Mesenchymal stem cell (in vitro differentiated cells and primary cell): ENCODE measurements around the gene MYH9.
A peak's percentile ranks its signal among the peaks of the same experiment; 100 is the strongest.

Source experiments
- DNase-seq: peaks from one replicate; pipeline ENCODE4 v3.0.0-alpha.2; 2013
- H2AFZ ChIP-seq: one replicate; pipeline ENCODE4 v1.6.1; 2013; ENCODE audit warnings: low read depth, mild to moderate bottlenecking, control low read depth, inconsistent platforms, low read length, moderate library complexity
- H2AK5ac ChIP-seq: 2 replicates; pipeline ENCODE4 v1.6.1; 2013; ENCODE audit warnings: low read length, moderate library complexity, mild to moderate bottlenecking, inconsistent platforms; ENCODE audit not compliant: severe bottlenecking
- H2BK120ac ChIP-seq: one replicate; pipeline ENCODE4 v1.6.1; 2013; ENCODE audit warnings: low read depth, mild to moderate bottlenecking, inconsistent platforms, low read length, moderate library complexity
- H2BK12ac ChIP-seq, 2 experiments: one replicate each; pipeline ENCODE4 v1.6.1; 2013; ENCODE audit warnings: inconsistent platforms in 2 of 2, low read length in 2 of 2, mild to moderate bottlenecking in 2 of 2, moderate library complexity in 2 of 2, control low read depth in 1 of 2
- H2BK15ac ChIP-seq: one replicate; pipeline ENCODE4 v1.6.1; 2013; ENCODE audit warnings: mild to moderate bottlenecking, low read depth, inconsistent platforms; ENCODE audit not compliant: poor library complexity, severe bottlenecking
- H2BK5ac ChIP-seq: 2 replicates; pipeline ENCODE4 v1.6.1; 2013; ENCODE audit warnings: low read depth, mild to moderate bottlenecking, low read length, control low read depth, inconsistent platforms; ENCODE audit not compliant: poor library complexity, severe bottlenecking
- H3K14ac ChIP-seq, 2 experiments: one replicate each; pipeline ENCODE4 v1.6.1; 2013; ENCODE audit warnings: inconsistent platforms in 2 of 2, low read length in 2 of 2, control low read depth in 1 of 2, mild to moderate bottlenecking in 1 of 2, moderate library complexity in 1 of 2
- H3K18ac ChIP-seq, 2 experiments: one replicate each; pipeline ENCODE4 v1.6.1; 2013; ENCODE audit warnings: inconsistent platforms in 2 of 2, low read length in 2 of 2, control low read depth in 1 of 2, low read depth in 1 of 2, mild to moderate bottlenecking in 1 of 2
- H3K23ac ChIP-seq, 2 experiments: one replicate each; pipeline ENCODE4 v1.6.1; 2013; ENCODE audit warnings: inconsistent platforms in 2 of 2, low read length in 2 of 2, mild to moderate bottlenecking in 2 of 2, moderate library complexity in 2 of 2, control low read depth in 1 of 2
- H3K27ac ChIP-seq: 2 replicates; pipeline ENCODE4 v1.5.1; 2013; ENCODE audit warnings: mild to moderate bottlenecking, moderate library complexity, low read length, control low read depth, inconsistent platforms; ENCODE audit not compliant: poor library complexity, severe bottlenecking
- H3K27me3 ChIP-seq, 2 experiments: 2 replicates each; pipeline versions ENCODE4 v1.6.1 to v1.7.0; 2013; ENCODE audit warnings: low read length in 2 of 2, mild to moderate bottlenecking in 2 of 2, moderate library complexity in 2 of 2, control low read depth in 1 of 2, inconsistent platforms in 1 of 2; ENCODE audit not compliant: control insufficient read depth in 1 of 2, insufficient read depth in 1 of 2
- H3K36me3 ChIP-seq, 2 experiments: 2 replicates each; pipeline versions ENCODE4 v1.6.1 to v1.7.0; 2013; ENCODE audit warnings: low read length in 2 of 2, control low read depth in 1 of 2, inconsistent platforms in 1 of 2, low read depth in 1 of 2, mild to moderate bottlenecking in 1 of 2; ENCODE audit not compliant: insufficient read depth in 2 of 2, control insufficient read depth in 1 of 2
- H3K4ac ChIP-seq, 2 experiments: one replicate each; pipeline ENCODE4 v1.6.1; 2013; ENCODE audit warnings: inconsistent platforms in 2 of 2, low read length in 2 of 2, mild to moderate bottlenecking in 2 of 2, moderate library complexity in 2 of 2, control low read depth in 1 of 2, low read depth in 1 of 2
- H3K4me1 ChIP-seq: 2 replicates; pipeline ENCODE4 v1.6.1; 2013; ENCODE audit warnings: low read depth, low read length, control low read depth; ENCODE audit not compliant: control insufficient read depth, insufficient read depth
- H3K4me2 ChIP-seq: 2 replicates; pipeline ENCODE4 v1.6.1; 2013; ENCODE audit warnings: low read length, mild to moderate bottlenecking, inconsistent platforms; ENCODE audit not compliant: poor library complexity, severe bottlenecking
- H3K4me3 ChIP-seq, 2 experiments: 2 replicates each; pipeline versions ENCODE4 v1.5.1 to v1.7.0; 2013; ENCODE audit warnings: low read length in 2 of 2, mild to moderate bottlenecking in 2 of 2, control low read depth in 1 of 2, low read depth in 1 of 2; ENCODE audit not compliant: insufficient read depth in 1 of 2
- H3K79me1 ChIP-seq: replicated peaks from 2 replicates; pipeline ENCODE4 v1.6.1; 2013; ENCODE audit warnings: mild to moderate bottlenecking, control low read depth, low read length, inconsistent platforms; ENCODE audit not compliant: poor library complexity, severe bottlenecking
- H3K9ac ChIP-seq: 2 replicates; pipeline ENCODE4 v1.7.0; 2013; ENCODE audit warnings: mild to moderate bottlenecking, low read length, moderate library complexity
- H3K9me3 ChIP-seq: 2 replicates; pipeline ENCODE4 v1.7.0; 2013; ENCODE audit warnings: mild to moderate bottlenecking, low read length; ENCODE audit not compliant: control insufficient read depth
- H4K8ac ChIP-seq: one replicate; pipeline ENCODE4 v1.6.1; 2013; ENCODE audit warnings: inconsistent platforms, mild to moderate bottlenecking, low read length, moderate library complexity
- H4K91ac ChIP-seq: one replicate; pipeline ENCODE4 v1.6.1; 2013; ENCODE audit warnings: mild to moderate bottlenecking, low read length, inconsistent platforms
- WGBS: methylation state at CpG from one replicate; pipeline ENCODE4 v1.1.7; 2013; ENCODE audit warnings: mixed read lengths; 5-methylcytosine and 5-hydroxymethylcytosine counted together

MYH9 gene

DNA sequence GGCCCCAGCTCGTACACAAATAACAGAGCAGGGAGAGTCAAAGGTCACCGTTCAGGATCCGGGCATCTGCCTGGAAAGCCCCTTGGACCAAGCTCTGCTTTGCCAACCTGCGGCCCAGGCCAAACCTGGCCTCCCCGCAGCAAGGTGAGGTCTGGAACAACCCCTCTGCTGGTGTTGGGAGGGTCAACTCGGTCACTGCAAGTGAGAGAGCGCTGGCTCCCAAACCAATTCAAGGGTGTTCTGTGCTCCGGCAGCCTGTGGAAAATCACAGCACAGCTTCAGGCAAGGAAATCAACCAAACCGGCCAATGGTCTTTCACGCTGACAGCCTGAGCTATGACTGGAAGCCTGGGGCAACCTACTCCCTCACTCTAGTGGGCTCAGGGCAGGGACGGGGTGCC, 63.4 kb downstream of the MYH9 start:
- peaks cover 67% of the 10 kb centered on the region for H3K4me1 ChIP-seq
- peak overlapping the region in 1 of 2 experiments; percentile 41 for H3K14ac ChIP-seq
- peak overlapping the region; percentile 99 for H3K27ac ChIP-seq
- peak overlapping the region in 1 of 2 experiments; percentile 5 for H3K4me3 ChIP-seq
- no peak for DNase-seq
- peak overlapping the region in 1 of 2 experiments; percentile 32 for H2BK12ac ChIP-seq
- peaks cover 75 to 81% of the 10 kb centered on the region in 2 experiments for H3K36me3 ChIP-seq
- H4K8ac ChIP-seq, result peak overlapping the region; percentile 1
- H4K91ac ChIP-seq, result no peak overlapping the region
- peak overlapping the region; percentile 53 to 81 for H3K18ac ChIP-seq
- H3K9me3 ChIP-seq, result no peaks in the 10 kb centered on the region
- WGBS, result 89% methylated on average over 11 of the region's 11 CpGs
- no peak overlapping the region for H2BK5ac ChIP-seq
- no peak overlapping the region for H2AFZ ChIP-seq
- H3K23ac ChIP-seq, result no peak overlapping the region
- H2BK120ac ChIP-seq, result no peak overlapping the region
- peak overlapping the region; percentile 82 for H3K9ac ChIP-seq
- H2AK5ac ChIP-seq, result peak overlapping the region; percentile 46
- H3K27me3 ChIP-seq, result no peaks in the 10 kb centered on the region
- H3K79me1 ChIP-seq, result no peaks in the 10 kb centered on the region
- H3K4me2 ChIP-seq, result no peak overlapping the region
- H3K4ac ChIP-seq, result no peak overlapping the region
- H2BK15ac ChIP-seq, result peak overlapping the region; percentile 92

GRCh38 chr22:36323855-36324331, 63.9 kb downstream of the MYH9 start:
- no peaks in the 10 kb centered on the region for H3K79me1 ChIP-seq
- no peaks in the 10 kb centered on the region for H3K9me3 ChIP-seq
- no peak overlapping the region for H2AFZ ChIP-seq
- no peak overlapping the region for H2BK120ac ChIP-seq
- no peak overlapping the region for H3K4ac ChIP-seq
- H2AK5ac ChIP-seq, result peak overlapping the region; percentile 65
- H3K36me3 ChIP-seq, result peaks cover 77 to 85% of the 10 kb centered on the region in 2 experiments
- H3K14ac ChIP-seq, result no peak overlapping the region
- H4K91ac ChIP-seq, result peak overlapping the region; percentile 75
- peak overlapping the region; percentile 82 for H3K9ac ChIP-seq
- no peak overlapping the region for H4K8ac ChIP-seq
- no peak overlapping the region for H2BK15ac ChIP-seq
- H3K23ac ChIP-seq, result no peak overlapping the region
- DNase-seq, result peak; percentile 44
- H2BK12ac ChIP-seq, result peak overlapping the region in 1 of 2 experiments; percentile 31
- H3K4me3 ChIP-seq, result peak overlapping the region in 1 of 2 experiments; percentile 42
- peak overlapping the region; percentile 25 to 49 for H3K18ac ChIP-seq
- 89% methylated on average over 21 of the region's 21 CpGs for WGBS
- peak overlapping the region; percentile 99 for H3K27ac ChIP-seq
- no peak overlapping the region for H3K4me2 ChIP-seq
- peaks cover 62% of the 10 kb centered on the region for H3K4me1 ChIP-seq
- peak overlapping the region; percentile 14 for H2BK5ac ChIP-seq
- H3K27me3 ChIP-seq, result no peaks in the 10 kb centered on the region

- WGBS, result 93% methylated on average over 14 of the region's 14 CpGs
- H3K18ac ChIP-seq, result peak overlapping the region in 1 of 2 experiments; percentile 54
- no peak overlapping the region for H3K23ac ChIP-seq
- H2BK15ac ChIP-seq, result no peak overlapping the region
- H2BK120ac ChIP-seq, result no peak overlapping the region
- peak overlapping the region; percentile 99 for H3K27ac ChIP-seq
- H2AK5ac ChIP-seq, result peak overlapping the region; percentile 65
- no peak overlapping the region for H3K14ac ChIP-seq
- peaks cover 76 to 91% of the 10 kb centered on the region in 2 experiments for H3K36me3 ChIP-seq
- H3K9ac ChIP-seq, result peak overlapping the region; percentile 82
- no peaks in the 10 kb centered on the region for H3K9me3 ChIP-seq
- H3K4ac ChIP-seq, result no peak overlapping the region
- peak overlapping the region in 1 of 2 experiments; percentile 31 for H2BK12ac ChIP-seq
- H3K27me3 ChIP-seq, result no peaks in the 10 kb centered on the region
- peak overlapping the region in 1 of 2 experiments; percentile 42 for H3K4me3 ChIP-seq
- H4K8ac ChIP-seq, result no peak overlapping the region
- H4K91ac ChIP-seq, result peak overlapping the region; percentile 75
- peaks cover 58% of the 10 kb centered on the region for H3K4me1 ChIP-seq
- DNase-seq, result peak; percentile 71
- no peaks in the 10 kb centered on the region for H3K79me1 ChIP-seq
- H2AFZ ChIP-seq, result no peak overlapping the region
- H2BK5ac ChIP-seq, result peak overlapping the region; percentile 14
- no peak overlapping the region for H3K4me2 ChIP-seq
Measured at GRCh38 chr22:36323182-36323854, 64.4 kb downstream of the MYH9 start.

DNA sequence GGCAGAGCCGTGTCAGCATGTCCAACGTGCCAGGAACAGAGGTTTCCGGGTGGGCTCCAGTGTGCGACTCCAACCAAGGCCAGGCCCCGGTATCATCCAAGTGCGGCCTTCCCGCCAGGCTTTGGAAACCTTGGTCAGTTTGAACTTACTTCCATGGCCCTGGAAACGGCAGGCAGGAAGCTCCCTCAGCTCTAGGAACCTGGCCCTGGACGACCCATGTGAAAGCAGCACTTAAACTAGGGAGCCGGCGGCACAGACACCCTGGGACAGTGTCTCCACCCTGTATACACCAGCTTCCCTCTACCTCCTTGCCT, 65.2 kb downstream of the MYH9 start:
- Histone ChIP-seq H3K9me3 (no peaks in the 10 kb centered on the region), H2BK120ac (no peak overlapping the region), H2AFZ (no peak overlapping the region), H3K23ac (no peak overlapping the region), H3K27ac (peak overlapping the region; percentile 99), H3K79me1 (peaks cover 1% of the 10 kb centered on the region), H3K36me3 (peaks cover 76 to 95% of the 10 kb centered on the region in 2 experiments), H4K8ac (no peak overlapping the region), H2BK15ac (no peak overlapping the region), H3K4ac (no peak overlapping the region), H2AK5ac (no peak overlapping the region), H4K91ac (no peak overlapping the region), H3K4me2 (no peak overlapping the region), H3K18ac (no peak overlapping the region), H3K4me3 (no peak overlapping the region), H3K14ac (no peak overlapping the region), H2BK12ac (no peak overlapping the region), H3K4me1 (peaks cover 55% of the 10 kb centered on the region), H3K9ac (peak overlapping the region; percentile 82), H2BK5ac (no peak overlapping the region), H3K27me3 (no peaks in the 10 kb centered on the region)
- WGBS, result 88% methylated on average over 11 of the region's 11 CpGs
- DNase-seq, result no peak
